GM12875 (cell line): ENCODE measurements around the gene PAX1.

ENCODE experiments used
- H3K4me3 ChIP-seq: one replicate; pipeline ENCODE4 v1.5.1; 2011; ENCODE audit warnings: low read depth, low read length, control low read depth
- TF ChIP-seq, protein P1 (sequence below): IDR thresholded peaks from 2 replicates; pipeline ENCODE4 v1.5.1; 2011; ENCODE audit warnings: low read depth, mild to moderate bottlenecking, control low read depth, inconsistent platforms, low read length, moderate library complexity, borderline replicate concordance; ENCODE audit not compliant: insufficient read depth

Gene PAX1

DNA sequence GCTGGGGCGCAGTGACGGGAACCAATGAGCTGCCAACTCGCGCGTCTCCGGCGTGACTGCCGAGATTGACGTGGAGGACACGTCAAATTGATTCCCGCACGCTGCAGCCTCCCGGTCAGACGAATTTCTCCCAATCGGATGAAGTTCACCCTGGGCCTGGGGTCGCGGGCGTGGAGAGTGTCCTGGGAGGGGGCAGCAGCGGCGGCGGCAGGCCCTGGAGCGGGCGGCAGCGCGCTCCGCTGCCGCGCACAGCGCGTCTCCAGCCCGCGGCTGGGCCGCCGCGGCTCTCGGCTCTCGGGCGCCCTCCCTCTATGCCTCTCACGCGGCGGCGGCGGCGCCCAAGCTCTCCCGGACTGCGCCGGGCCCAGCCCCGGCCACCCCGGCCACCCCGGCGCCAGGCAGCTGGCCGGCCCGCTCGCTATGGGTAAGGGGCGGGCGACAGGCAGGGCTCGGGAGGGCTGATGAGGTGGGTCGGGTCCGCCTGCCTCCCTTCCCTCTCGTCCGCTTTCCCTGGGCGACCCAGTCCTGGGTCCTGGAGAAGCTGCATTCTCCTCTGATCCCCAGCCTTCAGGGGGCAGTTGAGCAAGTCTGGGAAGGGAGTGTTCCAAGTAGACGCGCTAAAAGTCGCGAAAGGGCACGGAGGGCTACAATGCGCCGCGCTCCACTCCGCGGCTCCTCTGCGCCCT, at the start of gene PAX1:
PAX1 (plus strand) TSS at position 90 of the 686 bp plus-strand sequence; CDS start at position 139, 49 bp downstream.
- TF ChIP-seq, protein P1, sequence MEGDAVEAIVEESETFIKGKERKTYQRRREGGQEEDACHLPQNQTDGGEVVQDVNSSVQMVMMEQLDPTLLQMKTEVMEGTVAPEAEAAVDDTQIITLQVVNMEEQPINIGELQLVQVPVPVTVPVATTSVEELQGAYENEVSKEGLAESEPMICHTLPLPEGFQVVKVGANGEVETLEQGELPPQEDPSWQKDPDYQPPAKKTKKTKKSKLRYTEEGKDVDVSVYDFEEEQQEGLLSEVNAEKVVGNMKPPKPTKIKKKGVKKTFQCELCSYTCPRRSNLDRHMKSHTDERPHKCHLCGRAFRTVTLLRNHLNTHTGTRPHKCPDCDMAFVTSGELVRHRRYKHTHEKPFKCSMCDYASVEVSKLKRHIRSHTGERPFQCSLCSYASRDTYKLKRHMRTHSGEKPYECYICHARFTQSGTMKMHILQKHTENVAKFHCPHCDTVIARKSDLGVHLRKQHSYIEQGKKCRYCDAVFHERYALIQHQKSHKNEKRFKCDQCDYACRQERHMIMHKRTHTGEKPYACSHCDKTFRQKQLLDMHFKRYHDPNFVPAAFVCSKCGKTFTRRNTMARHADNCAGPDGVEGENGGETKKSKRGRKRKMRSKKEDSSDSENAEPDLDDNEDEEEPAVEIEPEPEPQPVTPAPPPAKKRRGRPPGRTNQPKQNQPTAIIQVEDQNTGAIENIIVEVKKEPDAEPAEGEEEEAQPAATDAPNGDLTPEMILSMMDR: no peak
- no peak within 1 kb of the TSS for H3K4me3 ChIP-seq

DNA sequence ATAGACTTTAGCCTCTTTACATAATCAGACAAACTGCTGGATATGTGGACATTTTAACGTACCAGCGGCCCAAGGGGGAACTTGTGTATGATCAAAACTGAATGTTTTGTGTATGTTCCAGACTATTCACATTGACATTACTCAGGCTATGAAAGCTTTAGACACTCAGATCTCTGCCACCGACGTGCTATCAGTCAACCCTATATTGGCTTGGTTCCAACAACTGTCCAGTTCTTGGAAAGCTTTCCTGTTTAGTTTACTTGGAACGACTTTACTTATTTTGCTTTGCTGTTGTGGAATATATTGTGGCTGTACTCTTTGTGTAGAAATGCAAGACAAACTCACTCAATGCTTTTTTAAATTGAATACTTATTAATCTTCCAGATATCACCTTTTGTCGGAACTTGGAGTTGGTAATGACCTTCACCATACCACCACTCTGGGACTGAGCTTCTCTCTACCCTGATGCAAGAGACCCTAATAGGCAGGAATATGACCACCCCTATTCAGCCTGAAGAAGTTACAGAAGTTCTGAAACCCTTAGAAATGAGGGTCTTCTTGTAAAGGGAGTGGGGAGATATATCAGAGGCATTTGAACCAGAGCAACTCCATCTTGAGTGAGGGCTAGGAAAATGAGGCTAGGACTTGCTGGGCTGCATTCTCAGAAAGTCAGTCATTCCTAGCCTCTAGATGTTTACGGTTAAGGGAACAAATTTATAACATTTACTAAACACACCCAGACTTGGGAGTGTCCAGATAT, 49.0 kb upstream of the PAX1 start:
- H3K4me3 ChIP-seq: no peak overlapping the region
- TF ChIP-seq, protein P1: no peak

DNA sequence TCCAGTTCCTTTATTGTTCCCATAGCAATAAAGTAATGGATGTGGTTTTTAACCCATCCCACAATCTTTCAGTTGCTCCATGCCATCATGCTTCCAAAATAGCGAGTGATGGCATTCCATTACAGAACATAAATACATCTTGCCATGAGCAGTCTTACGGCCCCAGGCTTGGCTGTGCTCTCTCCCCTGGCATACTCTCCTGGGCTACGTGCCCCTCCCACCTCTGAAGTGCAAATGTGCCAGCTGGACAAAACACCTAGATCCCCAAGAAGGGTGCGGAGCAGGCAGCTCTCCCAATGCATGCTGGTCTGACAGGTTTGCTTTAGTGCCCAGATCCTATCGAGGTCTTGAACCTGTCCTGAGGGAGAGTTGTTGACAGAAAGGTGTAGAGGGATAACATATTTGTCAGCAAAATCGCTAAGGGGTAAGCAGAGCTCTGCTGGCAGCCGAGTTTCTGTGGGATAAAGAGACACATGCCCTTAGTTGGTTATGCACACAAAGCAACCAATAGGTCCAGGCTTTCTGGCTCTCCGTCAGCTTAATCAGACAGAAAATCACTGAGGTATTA, 43.9 kb upstream of the PAX1 start:
- TF ChIP-seq, protein P1: no peak

DNA sequence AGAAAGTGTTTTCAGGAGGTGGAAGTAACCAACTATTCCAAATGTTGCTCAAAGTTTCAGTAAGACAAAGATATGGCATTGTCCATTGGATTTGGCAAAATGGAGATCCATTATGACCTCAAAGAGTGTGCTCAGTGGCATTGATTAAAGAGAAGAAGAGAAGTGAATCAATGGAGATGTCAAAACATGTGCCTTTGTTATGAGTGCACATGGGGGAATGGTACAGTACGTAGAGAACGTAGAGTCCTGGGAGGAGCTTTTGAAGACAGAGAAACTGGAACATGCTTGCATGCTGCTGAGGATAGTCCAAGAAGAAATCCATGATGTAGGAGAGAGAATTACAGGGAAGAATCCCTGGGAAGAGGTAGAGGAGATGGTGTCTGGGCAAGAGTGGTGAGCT, 42.0 kb upstream of the PAX1 start:
- no peak overlapping the region for H3K4me3 ChIP-seq
- TF ChIP-seq, protein P1: no peak

More for the DNA sequence above, 43.9 kb upstream of the PAX1 start:
- H3K4me3 ChIP-seq: no peak overlapping the region

DNA sequence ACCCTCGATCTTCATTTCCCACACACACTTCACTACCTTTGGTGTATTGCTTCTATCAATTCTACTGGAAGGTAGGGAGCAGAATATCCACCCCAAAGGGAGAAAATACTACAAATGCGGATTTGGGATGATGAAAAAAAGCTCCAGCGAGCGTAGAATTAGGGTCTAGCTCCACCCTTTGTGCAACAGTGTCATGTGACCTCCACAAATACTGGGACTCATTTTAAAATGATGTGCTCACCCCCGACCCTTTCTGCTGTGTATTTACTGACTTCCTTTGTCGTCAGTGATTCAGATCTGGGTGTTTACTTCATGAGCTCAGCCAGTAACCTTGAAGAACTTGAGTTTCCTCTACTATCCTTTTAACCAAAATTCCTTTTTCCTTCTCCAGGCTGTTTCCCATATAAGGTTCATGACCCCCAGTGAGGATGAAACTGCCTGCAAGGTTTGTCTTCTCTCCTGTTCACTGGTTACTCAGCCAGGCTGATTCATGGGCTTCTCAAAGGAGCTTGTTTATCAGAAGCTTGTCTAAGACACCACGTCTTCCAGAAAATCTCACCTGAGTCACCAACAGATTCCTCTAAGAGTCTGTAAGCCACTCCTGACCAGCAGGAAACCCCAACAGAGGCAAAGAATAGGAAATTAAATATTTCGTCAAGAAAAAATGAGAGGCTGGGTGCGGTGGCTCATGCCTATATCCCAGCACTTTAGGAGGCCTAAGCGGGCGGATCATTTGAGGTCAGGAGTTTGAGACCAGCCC, 39.6 kb upstream of the PAX1 start:
- no peak overlapping the region for H3K4me3 ChIP-seq
- TF ChIP-seq, protein P1: no peak

DNA sequence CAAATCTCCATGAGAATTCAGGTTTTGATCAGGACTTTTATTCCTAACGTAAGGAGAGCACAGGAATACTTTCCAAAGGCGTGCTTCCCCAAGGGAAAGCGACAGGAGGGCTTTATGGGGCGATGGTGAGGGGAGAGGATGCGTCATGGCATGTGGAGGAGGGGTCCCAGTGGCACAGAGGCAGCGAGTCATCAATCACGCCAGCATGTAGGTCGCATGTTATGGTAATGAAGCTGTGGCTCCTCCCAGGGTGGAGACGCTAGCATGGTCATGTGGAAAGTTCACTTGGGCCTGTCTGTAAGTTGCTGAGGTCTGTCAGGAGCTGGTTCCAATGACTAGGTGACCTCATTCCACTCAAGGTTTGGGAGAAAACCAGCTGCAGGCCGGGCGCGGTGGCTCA, 35.3 kb upstream of the PAX1 start:
- TF ChIP-seq, protein P1: no peak

More for the DNA sequence above, 35.3 kb upstream of the PAX1 start:
- no peak overlapping the region for H3K4me3 ChIP-seq
